Testis (tissue), 2 donors: ENCODE results near the gene MRGPRG.

Experiments
- POLR2A ChIP-seq: fragments of 450-650 bp; IDR thresholded peaks from one replicate; pipeline ENCODE4 v1.6.1; 2017; ENCODE audit warnings: antibody characterized with exemption, mild to moderate bottlenecking, moderate library complexity
- TF ChIP-seq, protein P1 (sequence below), 3 experiments: fragments of 450-650 bp in 2 of 3; fragments of 200-600 bp in 1 of 3; sonication (generic) in 1 of 3; IDR thresholded peaks; one replicate each; pipeline ENCODE4 v1.5.1; 2016 to 2019; ENCODE audit warnings: antibody characterized with exemption in 3 of 3, mild to moderate bottlenecking in 2 of 3, moderate library complexity in 1 of 3

DNA sequence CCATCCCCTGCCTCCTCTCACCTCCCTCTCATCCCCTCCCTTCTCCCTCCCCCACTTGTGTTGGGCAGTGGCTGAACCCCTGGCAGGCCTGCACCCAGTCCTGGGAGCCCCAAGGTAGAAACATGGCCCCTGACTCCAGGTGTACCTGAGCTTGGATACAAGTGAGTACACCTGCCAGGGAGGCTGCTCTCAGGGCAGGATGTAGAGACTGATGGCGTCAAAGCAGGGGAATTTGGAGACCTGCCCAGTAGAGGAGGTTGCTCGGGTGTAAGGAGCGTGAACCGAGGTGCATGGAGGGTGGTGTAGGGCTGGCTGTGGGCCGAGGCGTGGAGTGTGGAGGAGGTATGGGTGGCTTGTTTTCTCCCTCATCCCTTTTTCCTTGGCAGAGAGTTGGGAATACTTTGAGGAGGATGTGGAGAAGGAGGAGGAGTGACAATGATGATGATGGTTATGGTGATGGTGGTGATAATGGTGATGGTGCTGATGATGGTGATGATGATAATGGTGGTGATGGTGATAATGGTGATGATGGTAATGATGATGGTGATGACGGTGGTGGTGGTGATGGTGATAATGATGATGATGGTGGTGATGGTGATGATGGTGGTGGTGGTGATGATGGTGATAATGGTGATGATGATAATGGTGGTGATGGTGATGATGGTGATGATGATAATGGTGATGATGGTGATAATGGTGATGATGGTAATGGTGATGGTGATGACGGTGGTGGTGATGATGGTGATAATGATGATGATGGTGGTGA is 12.3 kb downstream of the MRGPRG start:
- TF ChIP-seq, protein P1, sequence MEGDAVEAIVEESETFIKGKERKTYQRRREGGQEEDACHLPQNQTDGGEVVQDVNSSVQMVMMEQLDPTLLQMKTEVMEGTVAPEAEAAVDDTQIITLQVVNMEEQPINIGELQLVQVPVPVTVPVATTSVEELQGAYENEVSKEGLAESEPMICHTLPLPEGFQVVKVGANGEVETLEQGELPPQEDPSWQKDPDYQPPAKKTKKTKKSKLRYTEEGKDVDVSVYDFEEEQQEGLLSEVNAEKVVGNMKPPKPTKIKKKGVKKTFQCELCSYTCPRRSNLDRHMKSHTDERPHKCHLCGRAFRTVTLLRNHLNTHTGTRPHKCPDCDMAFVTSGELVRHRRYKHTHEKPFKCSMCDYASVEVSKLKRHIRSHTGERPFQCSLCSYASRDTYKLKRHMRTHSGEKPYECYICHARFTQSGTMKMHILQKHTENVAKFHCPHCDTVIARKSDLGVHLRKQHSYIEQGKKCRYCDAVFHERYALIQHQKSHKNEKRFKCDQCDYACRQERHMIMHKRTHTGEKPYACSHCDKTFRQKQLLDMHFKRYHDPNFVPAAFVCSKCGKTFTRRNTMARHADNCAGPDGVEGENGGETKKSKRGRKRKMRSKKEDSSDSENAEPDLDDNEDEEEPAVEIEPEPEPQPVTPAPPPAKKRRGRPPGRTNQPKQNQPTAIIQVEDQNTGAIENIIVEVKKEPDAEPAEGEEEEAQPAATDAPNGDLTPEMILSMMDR (IDR thresholded peaks at IDR 0.05), result no peak
- no peak for TF ChIP-seq POLR2A
